ENCODE measurements around the gene ZNF775.

GRCh38 chr7:150420242-150420641, 41.1 kb downstream of the ZNF775 start:
- TF ChIP-seq CTCF (IDR thresholded peaks at IDR 0.05) (no peak), ZFX (IDR thresholded peaks at IDR 0.05; ENCODE audit: borderline replicate concordance) (no peak)

Data from 22Rv1 (cell line).